Panc1 (cell line): Measurements from ENCODE around the gene MEMO1. TPM values are rescaled to one million over a fixed set of nuclear protein-coding genes. Genes with fewer than 3 reads are reported as not detected.

Experiments
- ATAC-seq: fragments of 200-7000 bp; cut with Tn5 transposase; 2 replicates; pipeline ENCODE4 v1.9.1; 2020; ENCODE audit warnings: mild to moderate bottlenecking, moderate library complexity
- BruUV-seq: library from RNA; stranded (reverse); fragments of 400-500 nt; replicated peaks from 2 replicates; lab custom pipeline; 2021; lab: Mats Ljungman, UMichigan
- CTCF ChIA-PET: fragments of 300-600 bp; sonication (Branson Sonifier 250); formaldehyde crosslinking; loops from one replicate; lab custom pipeline; 2022; ENCODE audit warnings: antibody characterized with exemption; lab: Charles Lee
- POLR2A ChIA-PET: fragments of 300-600 bp; sonication (Branson Sonifier 250); formaldehyde crosslinking; loops from one replicate; lab custom pipeline; 2022; ENCODE audit warnings: antibody characterized with exemption; lab: Charles Lee
- DNase-seq: peaks from one replicate; pipeline ENCODE4 v3.0.0-alpha.2; 2010; ENCODE audit warnings: low read depth, low spot score
- H3K27ac ChIP-seq: 2 replicates; pipeline ENCODE4 v1.5.1; 2011; ENCODE audit warnings: mild to moderate bottlenecking, low read length, inconsistent platforms
- H3K27me3 ChIP-seq: fragments of 200-500 bp; sonication (Bioruptor generic); 2 replicates; pipeline ENCODE4 v1.6.0; 2014; ENCODE audit warnings: low read length, inconsistent platforms; ENCODE audit not compliant: control insufficient read depth, insufficient read depth
- H3K36me3 ChIP-seq: fragments of 200-500 bp; sonication (Bioruptor generic); 2 replicates; pipeline ENCODE4 v1.5.1; 2014; ENCODE audit warnings: inconsistent platforms, mild to moderate bottlenecking, low read length, moderate library complexity; ENCODE audit not compliant: control insufficient read depth, insufficient read depth
- H3K4me1 ChIP-seq: 2 replicates; pipeline ENCODE4 v1.5.1; 2011; ENCODE audit warnings: inconsistent platforms, mild to moderate bottlenecking, low read length, moderate library complexity; ENCODE audit not compliant: control insufficient read depth, insufficient read depth
- H3K4me3 ChIP-seq, 2 experiments: 2 replicates each; pipeline ENCODE4 v1.5.1; 2011 to 2012; ENCODE audit warnings: low read depth in 2 of 2, low read length in 2 of 2, mild to moderate bottlenecking in 2 of 2, inconsistent platforms in 1 of 2, moderate library complexity in 1 of 2
- H3K9me3 ChIP-seq: fragments of 200-500 bp; sonication (Bioruptor generic); 2 replicates; pipeline ENCODE4 v1.5.1; 2014; ENCODE audit warnings: low read depth, mild to moderate bottlenecking, inconsistent platforms, low read length, moderate library complexity; ENCODE audit not compliant: control insufficient read depth, insufficient read depth
- POLR2AphosphoS5 ChIP-seq: IDR thresholded peaks from 2 replicates; pipeline ENCODE4 v1.6.1; 2012; ENCODE audit warnings: mild to moderate bottlenecking, low read depth, low read length, moderate library complexity
- SIN3A ChIP-seq: IDR thresholded peaks from 2 replicates; pipeline ENCODE4 v1.6.1; 2012; ENCODE audit warnings: low read depth, mild to moderate bottlenecking, low read length, moderate library complexity, borderline replicate concordance; ENCODE audit not compliant: insufficient read depth
- TCF7L2 ChIP-seq: IDR thresholded peaks from 2 replicates; pipeline ENCODE4 v1.6.1; 2011; ENCODE audit warnings: mild to moderate bottlenecking, low read depth, low read length, inconsistent platforms
- in situ Hi-C: cut with HindIII; loops from 2 replicates; pipeline ENCODE4 v1.10.0; 2016; ENCODE audit warnings: low sequenced_read_pairs, low pct_unique_long_range_greater_than_20kb
- intact Hi-C: fragments of 100-400 bp; cut with micrococcal nuclease; formaldehyde crosslinking; loops from one replicate; pipeline ENCODE4 v1.10.0; 2022; ENCODE audit not compliant: unreplicated experiment
- total RNA-seq: library from RNA; stranded (reverse); gene quantifications from one replicate; pipeline ENCODE4 v1.2.1, GENCODE V29; 2021; ENCODE audit not compliant: unreplicated experiment
- TF ChIP-seq, protein P1 (sequence below): fragments of 450-650 bp; IDR thresholded peaks from 2 replicates; pipeline ENCODE4 v1.5.1; 2017; ENCODE audit warnings: mild to moderate bottlenecking
- TF ChIP-seq, protein P2 (sequence below), 2 experiments: IDR thresholded peaks; 2 replicates each; pipeline ENCODE4 v1.6.1; 2011 to 2012; ENCODE audit warnings: low read depth in 2 of 2, control low read depth in 1 of 2, low read length in 1 of 2, mild to moderate bottlenecking in 1 of 2, moderate library complexity in 1 of 2; ENCODE audit not compliant: insufficient read depth in 1 of 2

MEMO1 gene
- total RNA-seq, 1 experiment from 2014 or later, result 60.8 TPM

DNA sequence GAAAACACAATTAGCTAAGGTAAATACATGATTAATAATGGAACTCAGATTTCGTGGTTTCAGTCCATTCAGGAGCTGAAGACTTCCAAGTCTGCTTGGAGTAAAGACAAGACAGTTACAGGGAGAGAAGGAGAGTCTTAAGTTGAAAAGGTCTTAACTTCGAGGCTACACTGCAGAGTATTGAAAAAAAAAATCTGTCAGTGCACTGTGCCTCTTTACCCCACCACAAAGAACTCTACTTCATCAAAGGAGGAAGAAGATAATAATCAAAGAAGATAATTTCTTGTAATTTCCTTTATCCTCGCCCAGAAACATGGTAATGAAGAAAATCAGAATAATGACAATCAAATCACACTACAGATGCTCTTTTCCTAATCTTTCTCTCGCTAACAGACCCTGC is 75.4 kb downstream of the MEMO1 start:
- Histone ChIP-seq H3K9me3 (no peaks in the 10 kb centered on the region), H3K27ac (no peak overlapping the region), H3K27me3 (no peaks in the 10 kb centered on the region), H3K36me3 (no peaks in the 10 kb centered on the region), H3K4me3 (no peak overlapping the region), H3K4me1 (no peaks in the 10 kb centered on the region)
- ATAC-seq, result no peak
- in situ Hi-C loops, result no loop called here
- intact Hi-C loops, result no loop called here
- POLR2A ChIA-PET, result no interaction called here
- no peak for DNase-seq
- CTCF ChIA-PET, result no interaction called here
- no TSS peak for BruUV-seq
- TF ChIP-seq TCF7L2 (no peak), SIN3A (no peak), POLR2AphosphoS5 (no peak)
- TF ChIP-seq, protein P1, sequence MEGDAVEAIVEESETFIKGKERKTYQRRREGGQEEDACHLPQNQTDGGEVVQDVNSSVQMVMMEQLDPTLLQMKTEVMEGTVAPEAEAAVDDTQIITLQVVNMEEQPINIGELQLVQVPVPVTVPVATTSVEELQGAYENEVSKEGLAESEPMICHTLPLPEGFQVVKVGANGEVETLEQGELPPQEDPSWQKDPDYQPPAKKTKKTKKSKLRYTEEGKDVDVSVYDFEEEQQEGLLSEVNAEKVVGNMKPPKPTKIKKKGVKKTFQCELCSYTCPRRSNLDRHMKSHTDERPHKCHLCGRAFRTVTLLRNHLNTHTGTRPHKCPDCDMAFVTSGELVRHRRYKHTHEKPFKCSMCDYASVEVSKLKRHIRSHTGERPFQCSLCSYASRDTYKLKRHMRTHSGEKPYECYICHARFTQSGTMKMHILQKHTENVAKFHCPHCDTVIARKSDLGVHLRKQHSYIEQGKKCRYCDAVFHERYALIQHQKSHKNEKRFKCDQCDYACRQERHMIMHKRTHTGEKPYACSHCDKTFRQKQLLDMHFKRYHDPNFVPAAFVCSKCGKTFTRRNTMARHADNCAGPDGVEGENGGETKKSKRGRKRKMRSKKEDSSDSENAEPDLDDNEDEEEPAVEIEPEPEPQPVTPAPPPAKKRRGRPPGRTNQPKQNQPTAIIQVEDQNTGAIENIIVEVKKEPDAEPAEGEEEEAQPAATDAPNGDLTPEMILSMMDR, result no peak
- TF ChIP-seq, protein P2, sequence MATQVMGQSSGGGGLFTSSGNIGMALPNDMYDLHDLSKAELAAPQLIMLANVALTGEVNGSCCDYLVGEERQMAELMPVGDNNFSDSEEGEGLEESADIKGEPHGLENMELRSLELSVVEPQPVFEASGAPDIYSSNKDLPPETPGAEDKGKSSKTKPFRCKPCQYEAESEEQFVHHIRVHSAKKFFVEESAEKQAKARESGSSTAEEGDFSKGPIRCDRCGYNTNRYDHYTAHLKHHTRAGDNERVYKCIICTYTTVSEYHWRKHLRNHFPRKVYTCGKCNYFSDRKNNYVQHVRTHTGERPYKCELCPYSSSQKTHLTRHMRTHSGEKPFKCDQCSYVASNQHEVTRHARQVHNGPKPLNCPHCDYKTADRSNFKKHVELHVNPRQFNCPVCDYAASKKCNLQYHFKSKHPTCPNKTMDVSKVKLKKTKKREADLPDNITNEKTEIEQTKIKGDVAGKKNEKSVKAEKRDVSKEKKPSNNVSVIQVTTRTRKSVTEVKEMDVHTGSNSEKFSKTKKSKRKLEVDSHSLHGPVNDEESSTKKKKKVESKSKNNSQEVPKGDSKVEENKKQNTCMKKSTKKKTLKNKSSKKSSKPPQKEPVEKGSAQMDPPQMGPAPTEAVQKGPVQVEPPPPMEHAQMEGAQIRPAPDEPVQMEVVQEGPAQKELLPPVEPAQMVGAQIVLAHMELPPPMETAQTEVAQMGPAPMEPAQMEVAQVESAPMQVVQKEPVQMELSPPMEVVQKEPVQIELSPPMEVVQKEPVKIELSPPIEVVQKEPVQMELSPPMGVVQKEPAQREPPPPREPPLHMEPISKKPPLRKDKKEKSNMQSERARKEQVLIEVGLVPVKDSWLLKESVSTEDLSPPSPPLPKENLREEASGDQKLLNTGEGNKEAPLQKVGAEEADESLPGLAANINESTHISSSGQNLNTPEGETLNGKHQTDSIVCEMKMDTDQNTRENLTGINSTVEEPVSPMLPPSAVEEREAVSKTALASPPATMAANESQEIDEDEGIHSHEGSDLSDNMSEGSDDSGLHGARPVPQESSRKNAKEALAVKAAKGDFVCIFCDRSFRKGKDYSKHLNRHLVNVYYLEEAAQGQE (IDR thresholded peaks at IDR 0.05; ENCODE audit: insufficient read depth in 1 of 2, low read depth in 2 of 2, low read length in 1 of 2), result no peak

DNA sequence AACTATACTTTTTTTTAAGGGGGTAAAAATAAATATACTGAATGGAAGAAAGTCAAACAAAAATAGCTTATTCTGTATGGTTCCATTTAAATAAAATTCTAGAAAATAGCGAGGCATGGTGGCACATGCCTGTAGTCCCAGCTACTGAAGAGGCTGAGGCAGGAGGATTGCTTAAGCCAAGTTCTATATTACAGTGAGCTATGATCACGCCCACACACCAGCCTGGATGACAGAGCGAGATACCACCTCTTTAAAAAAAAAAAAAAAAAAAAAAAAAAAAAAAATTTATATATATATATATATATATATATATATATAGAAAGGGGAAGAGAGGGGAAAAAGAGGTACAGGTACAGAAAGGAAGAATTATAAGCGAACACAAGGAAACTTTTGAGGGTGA is 77.7 kb downstream of the MEMO1 start:
- no peaks in the 10 kb centered on the region for H3K4me1 ChIP-seq
- POLR2A ChIA-PET, result interaction anchor here (0.7 kb wide), 1 partner anchor 14 kb away, joined by 3 read pairs; no protein-coding TSS in a partner anchor
- H3K4me3 ChIP-seq, result no peak overlapping the region
- no peaks in the 10 kb centered on the region; the same call in 1 of the 2 replicates for H3K36me3 ChIP-seq
- DNase-seq (no peak), ATAC-seq (no peak)
- TF ChIP-seq, protein P1, result no peak
- TF ChIP-seq TCF7L2 (no peak), POLR2AphosphoS5 (no peak), SIN3A (no peak)
- TF ChIP-seq, protein P2 (IDR thresholded peaks at IDR 0.05; ENCODE audit: insufficient read depth in 1 of 2, low read depth in 2 of 2, low read length in 1 of 2), result no peak
- CTCF ChIA-PET, result no interaction called here
- no peak overlapping the region for H3K27ac ChIP-seq
- intact Hi-C loops, result no loop called here
- in situ Hi-C loops, result no loop called here
- H3K9me3 ChIP-seq, result no peaks in the 10 kb centered on the region
- no peaks in the 10 kb centered on the region for H3K27me3 ChIP-seq
- BruUV-seq, result no TSS peak
